VCaP (cell line): ENCODE results near the gene PAPSS1.

ENCODE experiments used
- H3K27ac ChIP-seq: fragments of 450-650 bp; 2 replicates; pipeline ENCODE4 v1.5.1; 2017
- CTCF ChIP-seq: fragments of 450-650 bp; conservative IDR thresholded peaks from 2 replicates; pipeline ENCODE4 v1.5.1; 2017; ENCODE audit warnings: mild to moderate bottlenecking, moderate library complexity

PAPSS1 gene

GRCh38 chr4:107683873-107684272 lies 36.2 kb downstream of the PAPSS1 start:
- H3K27ac ChIP-seq = peak overlapping the region; percentile 54
- TF ChIP-seq CTCF = no peak

DNA sequence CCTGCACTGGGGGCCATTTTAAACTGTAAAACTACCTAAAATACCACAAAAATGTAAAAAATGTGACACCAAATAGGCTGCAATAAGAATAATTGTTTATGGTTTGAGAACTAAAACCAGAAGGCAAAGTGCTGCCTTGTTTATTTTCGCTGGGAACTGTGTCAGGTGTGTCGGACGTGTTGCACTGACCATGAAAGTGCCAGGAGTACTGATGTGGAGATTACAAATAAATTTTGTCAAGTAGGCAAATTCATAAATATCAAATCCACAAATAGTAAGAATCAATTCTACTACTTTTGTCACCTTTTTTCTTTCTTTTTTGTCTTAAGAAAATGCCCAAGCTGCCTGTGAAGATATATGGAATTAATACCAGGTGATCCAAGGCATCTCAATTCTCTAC lies 37.7 kb downstream of the PAPSS1 start:
- peak overlapping the region; percentile 54 for H3K27ac ChIP-seq
- TF ChIP-seq CTCF = no peak

DNA sequence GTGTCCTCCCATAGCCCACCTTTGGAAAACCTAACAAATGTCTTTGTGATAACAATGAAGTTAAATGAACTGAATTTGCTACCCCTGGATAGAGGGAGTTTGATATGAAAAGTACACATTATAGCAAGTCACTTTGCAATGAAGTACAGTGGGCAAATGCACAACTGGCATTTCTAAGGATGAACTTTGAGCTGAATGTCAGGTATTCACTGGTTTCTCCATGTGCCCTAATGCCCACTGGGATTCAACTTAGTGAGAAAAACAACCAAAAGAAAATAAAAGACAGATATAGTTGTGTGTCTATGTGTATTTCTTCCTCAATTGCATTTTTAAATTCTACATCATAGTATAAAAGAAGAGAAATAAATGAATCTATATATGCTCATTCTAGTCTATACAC lies 51.0 kb downstream of the PAPSS1 start:
- TF ChIP-seq CTCF = no peak
- H3K27ac ChIP-seq = no peak overlapping the region

- TF ChIP-seq CTCF = peak; percentile 80
- H3K27ac ChIP-seq = peak overlapping the region; percentile 80
Observed at GRCh38 chr4:107666134-107666533, 53.9 kb downstream of the PAPSS1 start.

GRCh38 chr4:107665001-107665400 lies 55.0 kb downstream of the PAPSS1 start:
- H3K27ac ChIP-seq = peak overlapping the region; percentile 80
- TF ChIP-seq CTCF = no peak

GRCh38 chr4:107658400-107659336 lies 61.4 kb downstream of the PAPSS1 start:
- H3K27ac ChIP-seq = no peak overlapping the region
- no peak for TF ChIP-seq CTCF

DNA sequence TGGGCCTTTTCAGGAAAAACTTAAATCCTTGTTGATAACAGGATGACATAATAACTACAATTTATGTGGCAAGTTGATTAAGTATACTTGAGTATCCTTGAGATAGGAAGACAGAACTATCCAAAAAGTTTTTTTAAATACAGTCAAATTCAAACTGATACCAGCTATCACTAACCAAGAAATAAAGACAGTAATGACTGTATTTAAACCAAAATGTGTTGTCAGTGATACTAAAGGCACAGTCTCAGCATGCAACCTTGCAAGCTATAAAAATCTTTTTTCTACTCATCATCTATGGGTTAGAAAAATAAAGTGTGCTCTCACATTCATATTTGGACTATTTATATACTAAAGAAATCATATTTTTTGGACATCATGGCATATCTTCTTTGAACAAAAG lies 64.7 kb downstream of the PAPSS1 start:
- no peak overlapping the region for H3K27ac ChIP-seq
- no peak for TF ChIP-seq CTCF
